CD4-positive, alpha-beta T cell treated with Interleukin-17A for 1 hour (primary cell): Measurements from ENCODE around the gene PRDM12.
A peak's percentile ranks its signal among the peaks of the same experiment; 100 is the strongest.
"Not testable (repeated sequence)": the region's sequence is repeated elsewhere in the genome, so short reads cannot be mapped to it uniquely, and the experiment has no call there.

Experiments
- DNase-seq: peaks from one replicate; pipeline ENCODE4 v3.0.0-alpha.2; 2020

The PRDM12 gene

DNA sequence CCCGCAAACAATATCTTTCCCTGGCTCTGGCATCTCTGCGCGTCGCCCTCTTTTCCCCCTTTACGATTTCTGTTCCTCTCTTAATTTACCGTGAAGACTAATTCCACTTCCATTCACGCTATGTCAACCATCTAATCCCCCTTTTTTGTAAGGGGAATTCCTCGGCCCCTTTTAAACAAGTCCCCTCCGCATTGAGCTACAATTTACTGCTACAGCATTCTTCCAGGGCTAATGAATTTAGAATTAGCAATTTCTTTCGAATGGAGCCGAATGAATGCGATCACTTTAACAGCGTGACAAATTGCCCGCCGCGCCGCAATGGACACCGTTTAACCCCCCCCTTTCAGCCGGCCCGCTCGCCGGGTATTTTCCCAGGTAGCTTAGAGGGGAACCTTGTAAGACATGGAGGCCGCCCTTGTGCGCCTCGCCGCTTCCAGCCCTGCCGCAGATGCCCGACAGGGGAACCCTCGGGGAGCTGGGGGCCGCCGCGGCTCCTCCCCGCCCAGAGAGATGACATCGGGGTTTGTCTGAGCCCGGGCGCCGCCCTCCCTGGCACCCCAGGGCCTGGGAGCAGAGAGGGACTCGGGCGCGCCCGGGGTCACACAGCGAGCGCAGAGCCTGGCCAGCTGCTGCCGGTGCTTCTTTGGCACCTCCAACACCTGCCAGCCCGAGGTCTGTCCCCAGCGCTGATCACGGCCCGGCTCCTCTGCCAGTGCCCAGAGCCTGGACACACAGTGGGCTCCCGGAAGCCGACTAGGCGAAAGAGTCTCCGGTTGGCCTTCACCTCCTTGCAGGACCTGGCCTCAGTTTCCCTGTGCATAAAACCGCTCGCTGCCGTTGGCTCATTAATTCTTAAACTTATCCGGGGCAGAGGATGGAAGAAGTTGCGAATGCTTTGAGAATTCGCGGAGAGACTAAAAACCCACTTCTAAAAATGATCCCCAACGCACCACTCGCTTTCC is 1.3 kb downstream of the PRDM12 start:
- no peak for DNase-seq

DNA sequence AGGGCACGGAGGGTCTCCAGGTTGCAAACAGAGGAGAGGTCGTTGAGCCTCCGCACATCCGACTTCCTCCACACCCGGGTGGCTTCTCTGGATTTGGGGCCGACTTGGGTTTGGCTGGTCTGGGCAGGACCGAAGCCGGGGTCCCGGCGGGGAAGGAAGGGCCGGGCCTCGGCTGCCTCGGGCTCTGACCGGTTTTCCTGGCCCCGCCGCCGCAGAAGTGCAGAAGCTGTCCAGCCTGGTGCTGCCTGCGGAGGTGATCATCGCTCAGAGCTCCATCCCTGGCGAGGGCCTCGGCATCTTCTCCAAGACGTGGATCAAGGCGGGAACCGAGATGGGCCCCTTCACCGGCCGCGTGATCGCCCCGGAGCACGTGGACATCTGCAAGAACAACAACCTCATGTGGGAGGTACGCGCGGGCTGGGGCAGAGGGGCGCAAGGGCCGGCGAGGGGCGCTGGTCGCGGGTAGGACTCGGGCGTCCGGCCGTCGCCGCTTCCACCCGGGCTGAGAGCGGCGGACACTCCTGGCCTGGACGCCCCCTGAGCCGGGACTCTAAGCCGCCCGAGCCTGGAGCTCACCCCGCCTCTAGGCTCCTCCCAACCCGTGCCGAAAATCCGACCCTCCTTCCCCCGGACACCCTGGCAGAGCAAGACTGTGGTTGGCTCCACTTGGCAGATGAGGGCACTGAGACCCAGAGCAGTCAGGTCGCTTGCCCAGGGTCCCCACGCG is 2.2 kb downstream of the PRDM12 start:
- DNase-seq, result no peak

DNA sequence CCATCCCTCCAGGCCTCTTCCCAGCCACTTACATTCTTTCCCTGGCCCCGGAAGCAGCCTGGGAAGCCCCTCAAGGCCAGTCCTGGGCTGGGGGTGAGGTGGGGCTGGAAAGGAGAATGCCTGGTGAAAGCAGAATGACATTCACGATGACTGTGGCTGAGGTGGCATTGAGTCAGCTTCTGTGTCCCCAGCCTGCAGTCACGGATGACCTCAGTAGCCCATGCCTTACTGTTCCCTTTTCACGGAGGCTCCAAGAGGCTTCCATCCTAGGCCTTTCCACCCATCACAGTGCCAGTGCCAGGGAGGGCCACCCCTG is 2.7 kb downstream of the PRDM12 start:
- no peak for DNase-seq

DNA sequence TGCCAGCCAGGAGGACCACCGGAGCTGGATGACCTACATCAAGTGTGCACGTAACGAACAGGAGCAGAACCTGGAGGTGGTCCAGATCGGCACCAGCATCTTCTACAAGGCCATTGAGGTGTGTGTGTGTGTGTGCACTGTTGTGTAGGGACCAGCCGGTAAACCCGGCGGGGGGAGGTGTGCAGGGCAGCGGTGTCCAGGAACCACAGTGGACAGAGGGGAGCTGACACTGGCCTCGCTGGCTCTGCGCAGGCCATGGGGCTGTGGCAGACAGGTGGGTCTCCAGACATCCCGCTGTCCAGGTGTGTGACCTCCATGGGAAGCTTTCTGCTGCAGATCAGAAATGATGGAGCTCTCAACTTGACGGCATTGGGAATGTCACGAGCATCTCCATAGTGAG is 3.8 kb downstream of the PRDM12 start:
- no peak for DNase-seq

DNA sequence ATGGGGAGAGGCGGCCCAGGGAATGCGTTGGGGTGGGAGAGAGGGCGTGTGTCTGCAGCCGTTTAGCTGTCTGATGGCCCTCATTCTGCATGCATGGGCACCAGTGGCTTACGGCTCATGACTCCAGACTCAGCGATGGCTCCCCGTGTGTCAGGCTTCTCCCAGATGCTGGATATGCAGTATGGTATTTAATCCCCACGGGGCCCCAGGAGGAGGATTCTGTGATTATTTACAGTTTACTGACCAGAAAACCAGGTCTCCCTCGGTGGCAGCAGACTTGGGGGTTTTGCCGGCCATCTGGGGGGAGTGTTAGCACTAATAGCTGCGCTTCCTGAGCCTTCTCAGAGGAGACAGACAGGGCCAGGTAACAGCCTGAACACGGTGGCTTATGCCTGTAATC is 4.3 kb downstream of the PRDM12 start:
- DNase-seq, result no peak

DNA sequence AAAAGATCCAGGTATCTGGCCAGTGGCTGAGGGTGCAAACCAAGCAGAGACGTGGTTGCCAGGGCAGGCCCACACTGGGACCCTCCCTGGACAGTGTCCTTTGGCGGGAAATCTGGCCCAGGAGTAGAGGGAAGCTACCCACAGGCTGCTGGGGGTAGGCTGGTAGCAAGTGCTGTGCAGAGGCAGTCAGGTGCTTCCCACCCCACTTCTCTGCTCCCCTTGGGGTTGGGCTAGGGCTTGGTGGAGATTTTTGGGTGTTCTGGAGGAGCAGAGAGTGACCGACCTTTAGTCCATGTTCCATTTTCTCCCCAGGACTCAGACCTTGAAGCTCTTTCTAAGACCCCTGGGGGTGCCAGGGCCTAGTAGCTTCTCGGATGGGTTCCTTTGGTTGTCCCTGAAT is 5.6 kb downstream of the PRDM12 start:
- no peak for DNase-seq

DNA sequence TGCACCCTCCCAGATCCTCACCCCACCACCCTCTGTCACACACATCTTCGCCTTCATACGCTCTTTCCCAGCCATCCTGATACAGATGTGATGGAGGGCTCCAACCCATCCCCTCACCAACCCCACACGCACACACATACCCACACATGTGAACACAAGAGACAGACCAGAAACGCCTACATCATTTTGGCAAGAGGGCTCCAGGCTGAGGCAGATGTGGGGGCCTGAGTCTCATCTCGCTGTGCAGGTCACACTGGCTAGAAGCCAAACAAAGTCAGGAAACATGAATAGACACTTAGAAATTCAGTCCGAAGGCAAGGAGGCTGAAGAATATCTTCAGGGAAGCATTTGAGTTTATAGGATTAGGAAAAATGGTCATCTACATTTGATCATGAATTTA is 6.2 kb downstream of the PRDM12 start:
- no peak for DNase-seq

DNA sequence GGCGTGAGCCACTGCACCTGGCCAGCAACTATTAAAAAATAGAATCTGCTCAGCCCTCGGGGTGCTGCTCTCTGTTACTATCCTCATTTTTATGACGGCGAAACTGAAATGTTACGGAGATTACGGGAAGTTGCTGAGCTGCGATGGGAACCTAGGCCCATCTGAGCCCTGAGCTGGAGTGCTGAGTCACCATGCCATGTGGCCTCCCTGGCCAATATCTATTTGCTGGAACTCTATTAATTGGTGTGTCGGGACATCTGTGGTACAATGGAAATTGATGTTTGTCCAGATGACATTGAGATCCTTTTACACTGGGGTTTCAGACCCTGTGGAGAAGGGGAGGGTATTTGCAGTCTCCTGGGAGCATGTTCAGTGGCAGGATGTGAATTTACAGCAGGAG is 8.1 kb downstream of the PRDM12 start:
- no peak for DNase-seq

DNA sequence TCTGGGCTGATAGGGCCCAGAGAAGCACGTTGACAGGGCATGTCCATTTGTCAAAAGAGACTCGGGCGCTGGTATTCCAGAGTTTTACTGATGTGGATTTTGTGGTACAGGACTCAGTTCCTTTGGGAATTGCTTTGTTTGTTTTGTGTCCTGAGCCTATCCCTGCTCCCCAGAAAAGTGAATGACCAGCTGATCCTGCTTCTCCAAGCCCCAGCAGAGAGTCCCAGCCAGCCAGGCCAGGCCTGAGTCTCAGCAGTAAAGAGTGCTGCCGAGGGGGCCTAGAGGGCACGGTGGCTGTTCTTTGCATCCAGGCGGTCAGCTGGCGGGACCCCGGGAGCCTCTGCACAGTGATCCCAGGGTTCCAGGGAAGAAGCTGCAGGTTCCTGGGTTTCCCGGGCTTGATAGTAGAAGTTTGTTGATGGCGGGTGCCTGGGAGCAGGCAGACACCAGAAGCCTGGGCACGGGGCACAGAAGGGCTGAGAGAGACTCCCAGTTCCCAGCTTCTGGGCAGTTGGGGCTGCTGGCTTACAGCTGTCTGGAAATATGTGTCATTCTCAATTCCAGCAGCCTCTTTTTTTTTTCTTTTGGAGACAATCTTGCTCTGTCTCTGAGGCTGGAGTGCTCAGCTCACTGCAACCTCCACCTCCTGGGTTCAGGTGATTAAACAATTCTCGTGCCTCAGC is 8.7 kb downstream of the PRDM12 start:
- DNase-seq, result no peak

DNA sequence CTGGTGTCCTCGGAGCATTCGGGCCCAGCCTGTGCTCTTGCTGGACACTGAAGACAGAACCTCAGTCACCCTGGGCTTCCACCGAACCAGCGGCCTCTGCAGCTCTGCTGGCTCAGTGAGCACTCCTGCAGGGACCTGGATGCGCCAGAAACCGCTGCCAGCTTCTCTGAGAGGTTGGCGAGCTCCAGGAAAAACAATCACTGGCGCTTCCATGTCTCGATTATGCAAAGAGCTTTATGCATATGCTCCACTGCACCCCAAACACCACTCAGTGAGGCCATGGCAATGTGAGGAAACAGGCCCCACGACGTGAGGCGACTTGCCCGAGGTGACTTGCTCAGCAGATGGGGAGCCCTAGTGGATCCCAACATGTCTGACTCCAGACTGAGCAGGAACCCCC is 11.0 kb downstream of the PRDM12 start:
- no peak for DNase-seq

DNA sequence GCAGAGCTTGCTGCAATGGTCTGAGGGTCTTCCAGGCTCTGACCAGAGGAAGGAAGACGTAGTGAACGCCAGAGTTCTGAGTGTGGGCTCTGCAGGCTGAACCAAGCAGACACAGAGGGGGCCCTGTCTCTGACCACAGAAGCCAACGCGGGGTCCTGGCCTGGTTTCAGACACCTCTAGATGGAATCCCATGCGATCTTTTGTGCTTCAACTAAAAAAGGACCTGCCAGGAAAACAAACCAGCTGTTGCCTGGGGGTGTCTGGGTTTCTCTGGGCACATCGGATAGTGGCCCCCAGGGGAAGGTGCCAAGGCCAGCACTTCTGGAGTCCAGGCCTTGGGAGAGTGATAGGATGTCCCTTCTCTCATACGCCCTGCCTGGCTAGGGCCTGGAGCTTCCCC is 12.9 kb downstream of the PRDM12 start:
- DNase-seq, result no peak

DNA sequence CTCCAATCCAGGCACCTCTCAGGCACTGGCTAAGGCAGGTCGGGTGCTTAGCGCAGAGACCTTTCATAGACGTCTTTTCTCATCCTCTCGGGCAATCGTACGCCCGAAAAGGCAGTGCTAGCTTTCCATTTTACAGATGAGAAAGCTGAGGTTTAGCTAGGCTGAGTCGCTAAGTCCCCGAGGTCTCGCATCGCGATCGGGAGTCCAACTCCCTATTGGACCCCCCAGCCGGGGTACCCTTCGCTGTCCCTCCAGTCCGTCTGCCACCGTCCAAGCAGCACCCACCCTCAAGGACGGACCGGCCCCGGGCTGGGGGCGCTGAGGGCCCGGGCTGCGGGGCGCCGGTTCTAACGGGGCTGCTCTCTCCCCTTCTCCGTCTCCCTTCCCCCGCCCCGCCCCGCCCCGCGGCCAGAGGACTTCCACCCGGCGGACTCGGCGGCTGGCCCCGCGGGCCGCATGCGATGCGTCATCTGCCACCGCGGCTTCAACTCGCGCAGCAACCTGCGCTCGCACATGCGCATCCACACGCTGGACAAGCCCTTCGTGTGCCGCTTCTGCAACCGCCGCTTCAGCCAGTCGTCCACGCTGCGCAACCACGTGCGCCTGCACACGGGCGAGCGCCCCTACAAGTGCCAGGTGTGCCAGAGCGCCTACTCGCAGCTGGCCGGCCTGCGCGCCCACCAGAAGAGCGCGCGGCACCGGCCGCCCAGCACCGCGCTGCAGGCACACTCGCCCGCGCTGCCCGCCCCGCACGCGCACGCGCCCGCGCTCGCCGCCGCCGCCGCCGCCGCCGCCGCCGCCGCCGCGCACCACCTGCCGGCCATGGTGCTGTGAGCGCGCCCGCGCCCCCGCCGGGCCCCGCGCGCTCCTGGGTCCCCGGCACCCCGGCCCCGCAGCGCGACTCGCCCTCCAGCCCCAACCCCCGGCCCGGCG is 16.7 kb downstream of the PRDM12 start:
- DNase-seq, result peak; percentile 56

DNA sequence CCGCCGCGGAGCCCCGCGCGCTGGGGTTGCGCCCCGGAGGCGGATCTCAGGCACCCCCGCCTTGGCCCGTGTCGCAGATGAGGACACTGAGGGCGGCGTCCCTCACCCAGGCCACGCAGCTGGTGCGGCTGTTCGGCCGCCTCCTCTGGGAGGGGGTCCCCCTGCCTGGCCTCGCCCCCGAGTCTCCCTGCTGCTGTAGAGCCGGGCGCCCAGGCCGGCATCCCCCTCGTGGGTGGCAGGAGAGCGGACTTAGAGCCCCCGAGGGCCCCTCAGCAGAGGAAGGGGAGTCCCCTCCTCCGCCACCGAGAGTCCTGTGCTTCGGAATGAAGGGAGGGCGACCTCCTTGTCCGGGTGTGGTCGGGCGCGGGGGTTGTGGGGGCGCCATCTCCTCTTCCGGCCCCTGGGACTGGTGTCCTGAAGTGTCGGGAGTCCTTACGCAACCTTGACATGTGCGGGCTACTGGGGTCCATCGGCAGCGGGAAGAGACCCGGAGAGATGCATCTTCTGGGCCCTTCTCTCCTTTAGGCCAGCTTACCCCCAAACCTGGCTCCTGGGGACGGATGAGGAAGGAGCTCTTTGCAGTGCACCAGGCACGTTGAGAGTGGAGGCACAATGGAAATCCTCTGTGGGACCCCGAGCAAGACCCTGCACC is 17.5 kb downstream of the PRDM12 start:
- DNase-seq, result no peak

DNA sequence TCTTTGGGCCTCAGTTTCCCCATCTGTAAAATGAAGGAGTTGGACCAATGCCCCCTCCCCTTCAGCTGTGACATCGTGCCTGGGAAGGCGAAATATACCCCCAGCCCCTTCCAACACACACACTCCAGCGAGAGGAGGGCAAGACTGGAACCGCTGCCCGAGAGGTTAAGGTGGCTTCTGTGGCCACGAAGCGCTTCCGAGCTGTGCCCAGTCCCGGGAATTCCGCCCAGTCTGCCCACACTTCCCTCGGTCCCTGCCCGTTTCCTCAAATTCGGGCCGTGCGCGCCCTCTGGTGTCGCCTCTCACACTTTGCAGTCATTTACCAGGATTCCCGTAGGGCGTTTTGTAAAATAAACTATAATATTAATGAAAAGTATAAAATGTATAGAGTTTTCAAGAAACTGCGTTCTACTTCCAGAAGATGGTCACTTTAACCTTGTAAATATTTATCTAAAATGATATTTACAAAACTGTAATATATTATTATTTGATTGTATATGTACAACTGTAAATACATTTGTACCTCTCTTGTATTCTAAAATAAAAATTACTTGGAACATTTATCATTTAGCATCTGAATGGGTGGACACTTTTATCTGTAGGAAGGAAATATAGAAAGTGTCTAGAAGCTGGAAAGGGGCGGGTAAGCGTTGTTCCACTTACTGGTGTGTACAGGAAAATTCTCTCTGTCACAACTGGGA is 18.2 kb downstream of the PRDM12 start:
- peak; percentile 60 for DNase-seq

DNA sequence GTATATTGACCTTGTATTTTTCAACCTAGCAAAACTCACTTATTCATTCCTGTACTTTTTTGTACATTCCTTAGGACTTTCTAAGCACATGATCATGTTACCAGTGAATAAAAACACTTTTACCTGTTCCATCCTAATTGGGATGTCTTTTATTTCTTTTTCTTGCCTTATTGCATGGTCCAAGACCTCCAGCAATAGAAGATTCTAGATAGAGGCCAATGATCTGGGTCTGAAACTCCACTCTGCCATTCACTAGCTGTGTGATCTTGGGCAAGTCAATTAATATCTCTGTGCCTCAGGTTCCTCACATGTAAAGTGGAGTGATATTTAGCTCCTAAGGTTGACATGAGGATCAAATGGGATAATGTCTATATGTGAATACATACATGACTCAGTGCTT is 20.7 kb downstream of the PRDM12 start:
- DNase-seq, result no peak

DNA sequence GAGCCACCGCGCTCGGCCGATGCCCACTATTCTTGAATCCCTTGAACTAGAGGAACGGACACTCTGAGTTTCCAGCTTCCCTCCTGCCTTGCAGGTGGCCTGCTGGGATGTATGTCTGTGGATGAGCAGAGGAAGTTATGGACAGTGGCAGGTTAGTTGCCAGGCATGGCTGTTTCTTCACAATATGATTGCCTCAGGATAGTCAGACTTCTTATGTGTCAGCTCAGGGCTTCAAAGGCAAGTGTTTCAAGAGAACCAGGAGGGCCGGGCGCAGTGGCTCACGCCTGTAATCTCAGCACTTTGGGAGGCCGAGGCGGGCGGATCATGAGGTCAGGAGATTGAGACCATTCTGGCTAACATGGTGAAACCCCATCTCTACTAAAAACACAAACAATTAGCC is 21.6 kb downstream of the PRDM12 start:
- DNase-seq, result not testable (repeated sequence)

DNA sequence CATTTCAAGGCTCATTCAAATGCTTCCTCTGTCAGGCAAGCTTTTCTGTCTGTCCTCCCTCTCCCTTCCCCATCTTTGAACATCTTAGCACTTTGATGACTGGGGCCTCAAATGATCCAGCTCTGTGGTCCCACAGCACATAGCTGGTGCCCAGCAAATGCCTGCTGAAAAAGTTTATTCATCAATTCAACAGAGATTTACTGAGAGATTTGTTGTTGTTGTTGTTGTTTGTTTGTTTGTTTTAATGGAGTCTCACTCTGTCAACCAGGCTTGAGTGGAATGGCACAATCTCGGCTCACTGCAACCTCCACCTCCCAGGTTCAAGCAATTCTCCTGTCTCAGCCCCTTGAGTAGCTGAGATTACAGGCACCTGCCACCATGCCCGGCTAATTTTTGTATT is 23.2 kb downstream of the PRDM12 start:
- DNase-seq, result no peak

DNA sequence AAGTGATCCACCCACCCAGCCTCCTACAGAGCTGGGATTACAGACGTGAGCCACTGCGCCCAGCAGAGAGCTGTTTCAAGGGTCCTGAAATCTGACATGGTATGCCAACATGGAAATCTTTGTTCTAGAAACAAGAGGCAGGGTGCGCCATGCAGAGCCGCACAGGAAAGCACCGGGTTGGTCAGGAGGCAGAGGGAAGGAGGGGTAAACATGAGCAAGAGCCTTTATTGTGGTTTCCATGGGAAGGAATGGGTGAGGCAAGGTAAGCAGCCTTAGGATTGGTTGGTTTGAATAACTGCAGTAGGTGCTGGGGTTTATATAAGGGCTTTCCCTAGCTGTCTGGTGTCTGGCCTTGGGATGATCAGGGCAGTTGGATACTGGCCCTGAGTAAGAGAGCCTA is 23.7 kb downstream of the PRDM12 start:
- DNase-seq, result peak; percentile 51

DNA sequence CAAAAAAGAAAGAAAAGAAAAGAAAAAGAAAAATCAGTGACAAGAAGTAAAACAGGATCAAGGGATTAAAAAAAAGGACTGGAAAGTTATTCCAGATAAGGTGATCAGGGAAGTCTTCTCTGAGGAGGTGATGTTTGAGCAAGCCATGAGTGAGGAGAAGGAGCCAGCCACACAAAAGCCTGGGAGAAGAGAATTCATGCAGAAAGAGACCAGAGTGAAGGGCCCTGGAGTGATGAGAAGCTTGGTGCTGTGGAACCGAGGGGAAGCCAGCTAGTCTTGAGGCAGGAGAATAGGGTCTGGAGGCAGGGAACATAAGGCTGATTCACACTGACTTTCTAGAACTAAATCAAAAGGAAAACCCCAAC is 25.2 kb downstream of the PRDM12 start:
- no peak for DNase-seq

DNA sequence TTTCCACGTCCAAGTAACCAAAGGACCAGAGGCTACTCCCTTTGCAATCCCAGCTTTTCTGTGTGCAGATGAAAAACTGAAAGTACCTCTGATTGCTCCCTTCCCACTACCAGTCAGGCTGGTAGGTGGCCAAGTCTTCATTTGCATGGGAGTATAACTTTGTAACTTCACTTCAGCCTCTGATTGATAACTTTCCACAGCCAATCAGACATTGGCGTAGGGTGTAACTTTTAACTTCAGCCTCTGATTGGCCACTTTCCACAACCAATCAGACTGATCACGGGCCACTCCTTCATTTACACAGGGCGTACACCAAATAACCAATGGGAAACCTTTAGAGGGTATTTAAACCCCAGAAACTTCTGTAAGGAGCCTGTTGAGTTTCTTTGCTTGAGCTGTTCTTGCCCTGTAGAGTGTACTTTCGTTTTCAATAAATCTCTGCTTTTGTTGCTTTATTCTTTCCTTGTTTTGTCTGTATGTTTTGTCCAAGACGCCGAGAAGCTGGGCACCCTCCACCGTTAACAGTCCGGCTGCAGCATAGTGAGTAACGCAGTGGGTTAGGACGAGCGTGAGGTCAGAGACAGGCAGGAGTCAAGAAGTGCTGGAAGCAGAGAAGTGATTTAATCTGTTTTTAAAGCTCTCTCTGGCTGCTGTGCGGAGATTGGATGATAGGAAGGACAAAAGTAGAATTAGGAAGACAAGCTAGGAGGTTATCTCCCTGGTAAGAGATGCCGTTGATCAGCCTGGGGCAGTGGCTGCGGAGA is 25.7 kb downstream of the PRDM12 start:
- DNase-seq, result no peak

DNA sequence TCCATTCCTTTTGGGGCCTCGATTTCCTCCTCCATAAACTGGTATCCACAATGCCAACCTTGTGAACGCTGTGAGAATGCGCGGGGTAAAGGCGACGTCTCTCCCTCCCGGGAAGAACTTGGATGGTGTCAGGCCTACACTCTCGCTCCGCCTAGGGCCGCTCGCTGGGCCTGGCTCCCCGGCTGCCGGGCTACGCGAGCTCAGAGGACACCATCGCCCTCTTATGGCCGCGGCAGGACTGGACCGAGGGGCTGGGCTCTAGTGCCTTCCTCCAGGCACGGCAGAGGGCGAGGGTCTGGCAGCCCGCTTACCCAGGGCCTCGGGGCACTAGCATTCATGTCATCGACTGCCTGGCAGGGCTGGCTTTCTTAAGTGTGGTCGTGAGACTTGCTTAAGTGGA is 27.9 kb downstream of the PRDM12 start:
- DNase-seq, result no peak
